HEK293 (cell line): ENCODE results near the gene TM4SF1.

ENCODE experiments used
- CTCF ChIA-PET: fragments of 350-600 bp; formaldehyde crosslinking; extraction: SDS; loops from one replicate; lab custom pipeline; 2021; ENCODE audit warnings: antibody characterized with exemption; lab: Yijun Ruan, JAX
- POLR2A ChIA-PET: fragments of 300-600 bp; formaldehyde crosslinking; extraction: SDS; loops from one replicate; lab custom pipeline; 2020; ENCODE audit warnings: antibody characterized with exemption, inconsistent platforms; lab: Yijun Ruan, JAX
- H3K27ac ChIP-seq: fragments of 200-500 bp; sonication (Bioruptor generic); 2 replicates; pipeline ENCODE4 v1.5.1; 2014; ENCODE audit warnings: low read depth, low read length, control low read depth, inconsistent platforms; ENCODE audit errors: extremely low read depth
- H3K36me3 ChIP-seq, 2 experiments: fragments of 200-500 bp in 1 of 2; sonication (Bioruptor generic) in 1 of 2; 1 replicate in 1 of 2; 2 replicates in 1 of 2; pipeline ENCODE4 v1.5.1; 2014 to 2017; ENCODE audit warnings: inconsistent platforms in 2 of 2, low read length in 2 of 2; ENCODE audit not compliant: control insufficient read depth in 2 of 2, insufficient read depth in 1 of 2
- H3K4me1 ChIP-seq: fragments of 200-500 bp; sonication (Bioruptor generic); 2 replicates; pipeline ENCODE4 v1.5.1; 2014; ENCODE audit warnings: mild to moderate bottlenecking, low read length, inconsistent platforms; ENCODE audit not compliant: control insufficient read depth, insufficient read depth
- H3K4me3 ChIP-seq: 2 replicates; pipeline ENCODE4 v1.5.1; 2011; ENCODE audit warnings: low read depth, mild to moderate bottlenecking, control low read depth, low read length, moderate library complexity
- H3K9me3 ChIP-seq: fragments of 200-500 bp; sonication (Bioruptor generic); 2 replicates; pipeline ENCODE4 v1.5.1; 2014; ENCODE audit warnings: low read depth, low read length, inconsistent platforms; ENCODE audit not compliant: control insufficient read depth, insufficient read depth
- GLI4 ChIP-seq: fragments of 450-650 bp; formaldehyde crosslinking; IDR thresholded peaks from 2 replicates; pipeline ENCODE4 v1.5.1; 2016; ENCODE audit warnings: missing biosample characterization, missing genetic modification characterization
- MEIS1 ChIP-seq: sonication (generic); formaldehyde crosslinking; IDR thresholded peaks from 2 replicates; pipeline ENCODE4 v1.8.1; 2022; ENCODE audit warnings: missing genetic modification reagents, mild to moderate bottlenecking, borderline replicate concordance
- ZNF280C ChIP-seq: fragments of 450-650 bp; formaldehyde crosslinking; IDR thresholded peaks from 2 replicates; pipeline ENCODE4 v1.5.1; 2016; ENCODE audit warnings: missing biosample characterization, missing genetic modification characterization
- ZNF37A ChIP-seq: fragments of 450-650 bp; IDR thresholded peaks from 2 replicates; pipeline ENCODE4 v1.5.1; 2018; ENCODE audit warnings: missing biosample characterization, missing genetic modification characterization
- ZNF391 ChIP-seq: fragments of 450-650 bp; formaldehyde crosslinking; IDR thresholded peaks from 2 replicates; pipeline ENCODE4 v1.5.1; 2016; ENCODE audit warnings: low read depth, missing biosample characterization, missing genetic modification characterization, borderline replicate concordance
- ZNF521 ChIP-seq: fragments of 450-650 bp; formaldehyde crosslinking; IDR thresholded peaks from 2 replicates; pipeline ENCODE4 v1.5.1; 2017; ENCODE audit warnings: missing biosample characterization, mild to moderate bottlenecking, missing genetic modification characterization
- ZNF549 ChIP-seq: fragments of 450-650 bp; IDR thresholded peaks from 2 replicates; pipeline ENCODE4 v1.5.1; 2018; ENCODE audit warnings: missing biosample characterization, missing genetic modification characterization, mild to moderate bottlenecking, inconsistent platforms, moderate library complexity
- ZNF621 ChIP-seq: fragments of 450-650 bp; formaldehyde crosslinking; IDR thresholded peaks from 2 replicates; pipeline ENCODE4 v1.5.1; 2017; ENCODE audit warnings: missing biosample characterization, missing genetic modification characterization
- ZNF664 ChIP-seq: fragments of 450-650 bp; formaldehyde crosslinking; IDR thresholded peaks from 2 replicates; pipeline ENCODE4 v1.5.1; 2016; ENCODE audit warnings: missing biosample characterization, missing genetic modification characterization
- TF ChIP-seq, protein P1 (sequence below): IDR thresholded peaks from 2 replicates; pipeline ENCODE4 v1.6.1; 2011; ENCODE audit warnings: mild to moderate bottlenecking, low read depth, low read length, borderline replicate concordance

Gene TM4SF1

GRCh38 chr3:149331396-149331795 is 46.1 kb downstream of the TM4SF1 start:
- no peaks in the 10 kb centered on the region for H3K4me1 ChIP-seq
- ChIA-PET POLR2A (no interaction called here), CTCF (interaction anchor here (0.7 to 1.4 kb wide), 4 partner anchors 22 to 1236 kb away, joined by 4 to 5 read pairs (median 4); no protein-coding TSS in a partner anchor)
- no peak overlapping the region for H3K27ac ChIP-seq
- H3K36me3 ChIP-seq, result no peaks in the 10 kb centered on the region
- TF ChIP-seq GLI4 (no peak), MEIS1 (CRISPR knock-in tag) (no peak), ZNF621 (tag by site-specific recombination) (no peak), ZNF549 (tag by site-specific recombination) (no peak)
- TF ChIP-seq, protein P1, sequence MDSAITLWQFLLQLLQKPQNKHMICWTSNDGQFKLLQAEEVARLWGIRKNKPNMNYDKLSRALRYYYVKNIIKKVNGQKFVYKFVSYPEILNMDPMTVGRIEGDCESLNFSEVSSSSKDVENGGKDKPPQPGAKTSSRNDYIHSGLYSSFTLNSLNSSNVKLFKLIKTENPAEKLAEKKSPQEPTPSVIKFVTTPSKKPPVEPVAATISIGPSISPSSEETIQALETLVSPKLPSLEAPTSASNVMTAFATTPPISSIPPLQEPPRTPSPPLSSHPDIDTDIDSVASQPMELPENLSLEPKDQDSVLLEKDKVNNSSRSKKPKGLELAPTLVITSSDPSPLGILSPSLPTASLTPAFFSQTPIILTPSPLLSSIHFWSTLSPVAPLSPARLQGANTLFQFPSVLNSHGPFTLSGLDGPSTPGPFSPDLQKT, result no peak
- H3K4me3 ChIP-seq, result no peak overlapping the region
- H3K9me3 ChIP-seq, result no peaks in the 10 kb centered on the region

DNA sequence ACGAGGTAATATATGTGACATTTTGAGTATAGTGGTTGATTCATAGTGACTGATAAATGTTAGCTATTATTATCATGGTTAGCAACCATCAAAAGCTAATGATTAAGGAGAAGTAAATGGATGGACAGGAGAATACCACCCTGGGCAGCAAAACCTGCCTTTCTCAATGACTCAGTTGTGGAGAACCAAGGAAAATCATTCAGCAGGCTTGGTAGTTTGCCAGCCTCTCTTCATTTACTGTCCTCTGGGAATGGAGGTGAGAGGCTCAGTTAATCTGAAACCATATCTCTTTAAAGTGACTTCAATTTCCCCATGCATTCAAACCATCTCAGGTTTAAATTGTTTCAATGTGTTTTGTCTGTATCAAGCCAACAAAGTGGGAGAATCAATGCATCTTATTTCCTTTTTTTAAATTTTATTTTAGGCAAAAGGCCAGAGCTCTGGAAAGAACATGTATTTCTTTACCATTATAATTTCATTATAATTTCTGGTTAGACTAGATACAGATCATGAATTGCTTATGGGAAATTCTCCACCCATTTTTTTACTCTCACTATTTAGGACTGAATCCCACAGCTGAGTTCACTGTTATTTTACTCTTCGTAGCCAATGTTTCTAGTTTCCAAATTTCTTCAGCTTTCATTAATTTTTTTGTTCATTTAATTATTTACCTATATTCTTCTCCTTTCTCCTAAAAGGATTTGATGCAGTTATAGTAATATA is 46.7 kb downstream of the TM4SF1 start:
- no peaks in the 10 kb centered on the region for H3K9me3 ChIP-seq
- no peak overlapping the region for H3K27ac ChIP-seq
- CTCF ChIA-PET, result interaction anchor here (0.5 to 1.4 kb wide), 6 partner anchors 22 to 1236 kb away, joined by 3 to 5 read pairs (median 4); no protein-coding TSS in a partner anchor
- no peak overlapping the region for H3K4me3 ChIP-seq
- TF ChIP-seq ZNF280C (tag by site-specific recombination) (no peak), ZNF521 (tag by site-specific recombination) (no peak)
- no peaks in the 10 kb centered on the region for H3K36me3 ChIP-seq
- POLR2A ChIA-PET, result no interaction called here
- H3K4me1 ChIP-seq, result no peaks in the 10 kb centered on the region

DNA sequence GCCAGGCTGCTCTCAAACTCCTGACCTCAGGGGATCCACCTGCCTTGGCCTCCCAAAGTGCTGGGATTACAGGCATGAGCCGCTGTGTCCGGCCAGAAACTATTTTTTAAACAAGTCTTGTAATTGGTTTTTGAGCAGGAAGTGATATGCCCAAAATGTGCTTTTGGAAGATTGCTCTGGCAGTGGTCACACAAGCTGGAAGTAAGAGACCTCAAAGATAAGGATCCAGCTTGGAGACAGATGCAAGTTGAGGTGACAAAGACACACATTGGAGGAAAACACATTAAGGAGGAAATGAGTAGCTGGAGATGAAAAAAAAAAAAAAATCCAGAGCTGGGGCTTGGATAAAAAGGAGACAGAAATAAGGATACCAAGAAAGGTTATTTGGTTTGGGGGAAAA is 50.3 kb downstream of the TM4SF1 start:
- TF ChIP-seq ZNF37A (tag by site-specific recombination) (no peak), ZNF391 (tag by site-specific recombination) (no peak)
- Histone ChIP-seq H3K4me3 (no peak overlapping the region), H3K36me3 (no peaks in the 10 kb centered on the region), H3K9me3 (no peaks in the 10 kb centered on the region), H3K27ac (no peak overlapping the region), H3K4me1 (no peaks in the 10 kb centered on the region)
- CTCF ChIA-PET, result interaction anchor here (0.6 kb wide), 2 partner anchors 11 to 167 kb away, joined by 3 to 4 read pairs; no protein-coding TSS in a partner anchor
- POLR2A ChIA-PET, result no interaction called here

DNA sequence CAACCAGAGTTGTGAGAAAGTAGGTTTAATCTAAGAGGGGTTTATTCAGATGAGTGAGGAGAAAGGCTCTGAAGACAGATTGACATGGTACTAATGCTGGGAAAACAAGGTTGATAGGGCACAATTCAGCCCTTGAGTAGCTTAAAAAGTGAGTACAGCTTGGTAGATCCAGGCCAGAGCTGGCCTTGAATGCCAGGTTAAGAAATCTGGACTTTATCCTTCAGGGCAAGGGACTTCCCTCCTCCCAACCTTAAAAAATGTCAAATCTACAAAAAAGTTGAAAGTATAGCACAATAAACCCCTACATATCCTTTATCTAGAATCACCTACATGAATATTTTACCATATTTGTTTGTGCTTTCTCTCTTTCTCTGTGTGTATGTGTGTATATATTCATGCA is 51.9 kb downstream of the TM4SF1 start:
- H3K4me1 ChIP-seq, result no peaks in the 10 kb centered on the region
- no peak for TF ChIP-seq ZNF664 (tag by site-specific recombination)
- no peak overlapping the region for H3K4me3 ChIP-seq
- ChIA-PET CTCF (interaction anchor here (1.4 kb wide), 1 partner anchor 363 kb away, joined by 4 read pairs; no protein-coding TSS in a partner anchor), POLR2A (no interaction called here)
- H3K9me3 ChIP-seq, result no peaks in the 10 kb centered on the region
- no peak overlapping the region for H3K27ac ChIP-seq
- H3K36me3 ChIP-seq, result no peaks in the 10 kb centered on the region
